ENCODE data around the gene REEP6. TPM values are rescaled to one million over a fixed set of nuclear protein-coding genes. Genes with fewer than 3 reads are reported as not detected.
A peak's percentile ranks its signal among the peaks of the same experiment; 100 is the strongest.
"Not testable (repeated sequence)": the region's sequence is repeated elsewhere in the genome, so short reads cannot be mapped to it uniquely, and the experiment has no call there.

The REEP6 gene
- polyA plus RNA-seq, 4 donors: 12.5 to 24.8 (median 18.2) TPM

DNA sequence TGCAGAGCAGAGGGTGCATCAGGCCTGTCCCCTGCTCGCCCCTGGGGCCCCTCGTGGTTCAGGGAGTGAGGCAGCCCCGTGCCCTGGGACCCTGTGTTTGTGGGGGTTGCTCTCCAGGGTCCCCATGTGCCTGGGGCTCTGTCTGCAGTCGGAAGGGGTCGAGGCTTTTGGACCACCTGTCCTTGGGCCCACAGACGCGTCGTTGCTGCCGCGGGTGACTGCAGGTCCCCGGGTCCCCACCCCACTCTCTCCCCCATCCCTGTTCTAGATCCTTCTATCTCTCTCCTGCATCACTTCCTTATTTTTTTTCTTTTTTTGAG is 2.7 kb upstream of the REEP6 start:
- DNase-seq (ENCODE audit: low read depth in 4 of 4, low spot score in 2 of 4): no peak

DNA sequence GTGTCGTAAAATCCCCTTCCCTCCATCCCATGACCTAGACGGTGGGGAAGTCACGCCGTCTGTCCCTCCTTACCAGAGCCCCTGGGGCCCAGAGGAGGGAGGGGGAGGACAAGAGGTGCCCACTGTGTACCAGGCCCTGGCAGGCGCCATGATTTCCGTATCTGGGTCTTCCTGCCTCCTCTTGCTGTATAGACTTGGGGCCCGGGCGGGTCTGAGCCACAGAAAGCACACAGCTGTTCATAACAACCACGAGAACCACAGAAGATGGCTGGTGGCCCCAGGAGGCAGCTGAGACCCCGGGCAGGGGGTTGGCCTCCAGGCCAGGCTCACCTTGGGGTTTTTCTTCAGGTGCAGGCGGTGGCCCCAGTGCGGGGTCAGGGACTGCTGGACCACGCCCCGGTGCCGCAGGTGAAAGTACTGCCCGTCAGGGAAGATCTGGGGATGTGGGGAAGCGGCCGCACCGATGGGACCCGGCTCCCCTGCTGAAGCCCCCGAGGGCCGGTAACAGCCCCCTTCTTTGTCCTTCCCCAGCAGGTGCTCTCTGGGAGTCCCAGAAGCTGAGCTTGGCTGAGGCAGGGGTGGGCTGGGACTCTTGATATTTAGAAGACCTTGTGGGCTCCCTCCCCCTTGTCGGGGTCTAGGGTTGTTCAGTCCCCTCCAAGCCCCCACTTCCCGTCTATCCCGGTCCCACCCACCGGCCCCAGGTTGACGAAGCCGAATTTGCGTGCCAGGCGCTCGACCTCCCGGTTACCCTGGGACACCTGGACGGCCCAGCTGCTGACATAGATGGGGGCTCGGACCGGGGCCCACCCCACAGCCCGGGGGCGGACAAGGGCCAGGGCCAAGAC is 1.3 kb upstream of the REEP6 start:
- DNase-seq (ENCODE audit: low read depth in 4 of 4, low spot score in 2 of 4): no peak

- peak; percentile 95 to 99 (median 96) for DNase-seq (ENCODE audit: low read depth in 4 of 4, low spot score in 2 of 4)
These were observed 469 bp upstream of the REEP6 start, which contains the start of gene PCSK4 for GRCh38 chr19:1490311-1491113. Gene PCSK4 (minus strand): TSS chr19:1490350. CDS start chr19:1490346, 4 bp downstream.

DNA sequence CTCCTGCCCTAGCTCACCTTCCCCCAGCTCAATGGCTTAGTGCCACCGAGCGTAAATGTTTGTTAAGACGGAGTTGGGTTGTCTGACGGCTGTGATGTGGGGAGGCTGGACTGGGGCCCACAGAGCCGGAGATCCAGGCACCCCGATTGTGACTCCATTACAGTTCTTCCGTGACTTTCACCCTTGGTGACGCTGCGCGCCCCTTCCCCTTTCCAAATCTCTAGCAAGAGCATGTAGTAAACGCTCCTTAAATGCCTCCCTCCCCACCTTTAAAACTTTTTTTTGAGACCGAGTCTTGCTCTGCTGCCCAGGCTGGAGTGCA is 829 bp downstream of the REEP6 start:
- DNase-seq (ENCODE audit: low read depth in 4 of 4, low spot score in 2 of 4): no peak

DNA sequence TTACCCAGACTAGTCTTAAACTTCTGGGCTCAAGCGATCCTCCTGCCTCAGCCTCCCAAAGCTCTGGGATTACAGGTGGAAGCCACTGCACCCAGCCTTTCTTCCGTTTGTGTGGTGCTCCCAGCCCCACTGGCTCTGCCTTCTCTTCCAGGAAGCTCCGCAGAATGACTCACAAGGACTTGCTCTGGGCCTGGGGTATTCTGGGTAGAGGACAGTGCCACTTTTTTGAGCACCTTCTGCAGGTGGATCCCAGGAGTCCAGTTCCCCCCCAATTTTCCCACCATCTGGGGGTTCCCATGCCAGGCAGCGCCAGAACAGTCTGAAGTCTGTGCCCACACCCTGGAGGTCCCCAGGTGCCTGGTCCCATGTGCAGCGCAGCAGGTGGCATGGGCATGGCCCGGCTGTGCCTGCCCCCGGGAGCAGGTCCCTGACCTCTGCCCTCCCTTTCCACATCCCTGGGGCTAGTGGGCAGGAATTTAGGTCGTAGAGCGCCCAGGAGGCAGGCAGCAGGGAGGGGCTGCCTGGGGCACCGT is 1.6 kb downstream of the REEP6 start:
- no peak for DNase-seq (ENCODE audit: low read depth in 4 of 4, low spot score in 2 of 4)

DNA sequence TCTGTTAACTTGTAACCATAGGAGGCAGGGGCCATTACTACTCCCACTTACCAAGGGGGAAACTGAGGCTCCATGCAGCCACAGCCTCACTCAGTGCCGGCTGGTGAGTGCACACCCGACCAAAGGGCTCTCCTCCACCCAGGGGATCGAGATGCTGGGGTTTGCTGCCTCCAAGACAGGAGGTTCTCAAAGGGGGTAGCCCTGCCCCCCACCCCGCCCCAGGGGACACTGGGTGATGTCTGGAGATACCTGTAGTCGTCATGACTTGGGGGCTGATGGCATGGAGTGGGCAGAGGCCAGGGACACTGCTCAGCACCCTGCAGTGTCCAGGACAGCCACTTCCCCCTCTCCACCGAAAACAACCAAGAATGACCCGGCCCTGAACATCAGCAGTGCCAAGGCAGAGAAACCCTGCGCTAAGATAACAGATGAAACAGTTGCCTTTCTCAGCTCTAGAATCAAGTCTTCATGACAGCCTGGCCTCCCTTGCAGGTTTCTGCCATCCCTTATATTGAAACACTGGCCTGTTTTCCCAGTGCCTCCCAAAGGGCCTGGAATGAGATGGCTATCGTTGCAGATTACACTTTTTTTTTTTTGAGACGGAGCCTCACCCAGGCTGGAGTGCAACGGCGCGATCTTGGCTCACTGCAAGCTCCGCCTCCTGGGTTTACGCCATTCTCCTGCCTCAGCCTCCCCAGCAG is 3.3 kb downstream of the REEP6 start:
- DNase-seq (ENCODE audit: low read depth in 4 of 4, low spot score in 2 of 4): no peak

- no peak for DNase-seq (ENCODE audit: low read depth in 4 of 4, low spot score in 2 of 4)
These were observed 4.2 kb downstream of the REEP6 start for GRCh38 chr19:1495051-1495798.

DNA sequence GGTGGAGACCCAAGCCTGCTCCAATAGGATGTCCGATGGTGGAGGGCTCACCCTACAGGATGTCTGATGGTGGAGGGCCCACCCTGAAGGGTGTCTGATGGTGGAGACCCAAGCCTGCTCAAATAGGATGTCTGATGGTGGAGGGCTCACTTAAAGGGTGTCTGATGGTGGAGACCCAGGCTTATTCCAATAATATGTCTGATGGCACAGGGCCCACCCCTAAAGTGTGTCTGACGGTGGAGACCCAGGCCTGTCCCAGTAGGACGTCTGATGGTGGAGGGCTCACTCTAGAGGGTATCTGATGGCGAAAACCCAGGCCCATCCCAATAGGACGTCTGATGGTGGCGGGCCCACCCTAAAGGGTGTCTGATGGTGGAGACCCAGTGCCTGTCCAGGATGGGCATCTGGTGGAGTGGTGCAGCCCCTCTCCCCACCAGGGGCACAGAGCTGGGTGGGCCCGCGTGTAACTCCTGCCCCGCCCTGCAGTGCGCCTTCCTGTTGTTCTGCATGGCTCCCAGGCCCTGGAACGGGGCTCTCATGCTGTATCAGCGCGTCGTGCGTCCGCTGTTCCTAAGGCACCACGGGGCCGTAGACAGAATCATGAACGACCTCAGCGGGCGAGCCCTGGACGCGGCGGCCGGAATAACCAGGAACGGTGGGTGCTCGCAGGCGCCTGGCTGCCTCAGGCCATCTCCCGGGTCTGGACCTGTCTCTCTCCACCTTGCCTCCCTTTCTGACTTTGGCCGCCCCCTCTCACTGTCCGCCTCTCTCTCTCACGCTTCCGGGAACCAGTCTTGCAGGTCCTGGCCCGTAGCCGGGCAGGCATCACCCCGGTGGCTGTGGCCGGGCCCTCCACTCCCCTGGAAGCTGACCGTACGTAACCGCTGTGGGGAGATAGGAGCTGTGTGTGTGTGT is 5.1 kb downstream of the REEP6 start:
- DNase-seq (ENCODE audit: low read depth in 4 of 4, low spot score in 2 of 4): no peak

DNA sequence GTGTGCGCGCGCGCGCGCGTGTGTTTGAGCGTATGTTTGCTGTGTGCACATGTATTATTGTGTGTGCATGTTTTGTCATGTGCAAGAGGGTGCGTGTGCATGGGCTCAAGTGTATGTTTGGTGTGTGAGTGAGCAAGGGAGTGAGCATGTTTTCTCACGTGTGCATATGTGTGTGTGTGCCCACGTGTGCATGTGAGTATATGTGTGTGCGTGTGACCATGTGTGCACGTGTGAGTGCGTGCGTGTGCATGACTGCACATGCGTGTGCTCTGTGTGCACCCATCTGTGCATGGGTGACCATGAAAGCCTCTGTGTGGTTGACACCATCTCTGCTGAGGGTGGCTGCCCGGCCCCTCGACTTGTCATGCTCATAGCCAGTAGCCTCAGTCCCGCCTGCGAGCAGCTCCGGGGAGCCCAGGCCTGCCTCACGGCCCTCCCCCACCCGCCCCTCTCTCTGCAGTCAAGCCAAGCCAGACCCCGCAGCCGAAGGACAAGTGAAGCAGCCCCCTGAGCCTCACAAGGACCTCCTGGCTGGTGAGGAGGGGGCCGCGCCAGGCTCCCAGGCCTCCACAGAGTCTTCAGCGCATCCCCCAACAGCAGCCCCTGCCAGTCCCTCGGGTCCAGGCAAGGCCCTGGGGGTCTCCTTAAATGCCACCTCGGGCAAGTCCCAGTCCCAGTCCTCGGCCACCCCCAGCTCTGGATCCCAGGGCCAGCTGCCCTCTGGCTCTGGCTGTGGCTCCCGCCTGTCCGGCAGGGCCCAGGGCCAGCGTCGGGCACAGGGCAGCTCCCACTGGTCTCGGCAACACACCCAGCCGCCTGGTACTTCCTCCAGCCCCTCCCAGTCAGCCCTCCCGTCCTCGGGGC is 6.0 kb downstream of the REEP6 start:
- no peak for DNase-seq (ENCODE audit: low read depth in 4 of 4, low spot score in 2 of 4)

GRCh38 chr19:1497578-1498235 is 6.7 kb downstream of the REEP6 start:
- no peak for DNase-seq (ENCODE audit: low read depth in 4 of 4, low spot score in 2 of 4)

DNA sequence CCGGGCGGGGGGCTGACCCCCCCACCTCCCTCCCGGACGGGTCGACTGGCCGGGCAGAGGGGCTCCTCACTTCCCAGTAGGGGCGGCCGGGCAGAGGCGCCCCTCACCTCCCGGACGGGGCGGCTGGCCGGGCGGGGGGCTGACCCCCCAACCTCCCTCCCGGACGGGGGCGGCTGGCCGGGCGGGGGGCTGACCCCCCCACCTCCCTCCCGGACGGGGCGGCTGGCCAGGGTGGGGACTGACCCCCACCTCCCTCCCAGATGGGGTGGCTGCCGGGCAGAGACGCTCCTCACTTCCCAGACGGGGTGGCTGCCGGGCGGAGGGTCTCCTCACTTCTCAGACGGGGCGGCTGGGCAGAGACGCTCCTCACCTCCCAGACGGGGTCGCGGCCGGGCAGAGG is 8.2 kb downstream of the REEP6 start:
- DNase-seq (ENCODE audit: low read depth in 4 of 4, low spot score in 2 of 4): not testable (repeated sequence)

DNA sequence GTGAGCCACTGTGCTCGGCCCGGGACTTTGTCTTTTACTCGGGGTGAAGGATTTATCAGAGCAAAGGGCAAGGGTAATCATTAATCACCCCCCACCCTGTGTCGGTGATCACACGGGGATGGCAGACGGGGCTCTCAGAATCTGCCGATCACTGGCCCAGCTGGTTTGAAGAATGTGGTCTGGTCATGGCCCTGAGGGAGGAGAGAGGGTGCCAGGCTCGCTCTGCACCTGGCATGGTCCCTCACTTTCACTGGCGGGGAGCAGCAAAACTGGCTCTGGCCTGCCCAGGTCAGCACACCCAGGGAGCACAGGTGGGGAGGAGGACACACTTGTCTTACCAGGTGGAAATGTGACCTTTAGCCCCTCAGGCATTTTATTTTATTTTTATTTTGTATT is 10.2 kb downstream of the REEP6 start:
- no peak for DNase-seq (ENCODE audit: low read depth in 4 of 4, low spot score in 2 of 4)

GRCh38 chr19:1502433-1503088 is 11.6 kb downstream of the REEP6 start:
- no peak for DNase-seq (ENCODE audit: low read depth in 4 of 4, low spot score in 2 of 4)

- DNase-seq (ENCODE audit: low read depth in 4 of 4, low spot score in 2 of 4): no peak
These were observed 12.3 kb downstream of the REEP6 start for GRCh38 chr19:1503089-1503924.

GRCh38 chr19:1503925-1504773 is 13.2 kb downstream of the REEP6 start:
- no peak for DNase-seq (ENCODE audit: low read depth in 4 of 4, low spot score in 2 of 4)

DNA sequence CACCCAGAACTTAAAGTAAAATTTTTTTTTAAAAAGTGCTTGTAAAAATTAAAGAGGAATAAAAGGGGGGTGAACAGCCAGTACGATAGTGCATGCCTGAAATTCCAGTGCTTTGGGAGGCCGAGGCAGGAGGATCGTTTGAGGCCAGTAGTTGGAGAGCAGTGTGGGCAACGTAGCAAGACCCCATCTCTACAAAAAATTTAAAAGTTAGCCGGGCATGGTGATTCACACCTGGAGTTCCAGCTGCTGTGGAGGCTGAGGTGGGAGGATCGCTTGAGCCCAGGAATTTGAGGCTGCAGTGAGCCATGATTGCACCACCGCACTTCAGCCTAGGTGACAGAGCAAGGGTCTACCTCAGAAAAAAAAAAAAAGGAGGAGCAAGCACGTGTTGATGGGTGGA is 14.0 kb downstream of the REEP6 start:
- no peak for DNase-seq (ENCODE audit: low read depth in 4 of 4, low spot score in 2 of 4)
